ENCODE data around the gene ZC3H4.
A peak's percentile ranks its signal among the peaks of the same experiment; 100 is the strongest.
"Not testable (repeated sequence)": the region's sequence is repeated elsewhere in the genome, so short reads cannot be mapped to it uniquely, and the experiment has no call there.

ZC3H4 gene

DNA sequence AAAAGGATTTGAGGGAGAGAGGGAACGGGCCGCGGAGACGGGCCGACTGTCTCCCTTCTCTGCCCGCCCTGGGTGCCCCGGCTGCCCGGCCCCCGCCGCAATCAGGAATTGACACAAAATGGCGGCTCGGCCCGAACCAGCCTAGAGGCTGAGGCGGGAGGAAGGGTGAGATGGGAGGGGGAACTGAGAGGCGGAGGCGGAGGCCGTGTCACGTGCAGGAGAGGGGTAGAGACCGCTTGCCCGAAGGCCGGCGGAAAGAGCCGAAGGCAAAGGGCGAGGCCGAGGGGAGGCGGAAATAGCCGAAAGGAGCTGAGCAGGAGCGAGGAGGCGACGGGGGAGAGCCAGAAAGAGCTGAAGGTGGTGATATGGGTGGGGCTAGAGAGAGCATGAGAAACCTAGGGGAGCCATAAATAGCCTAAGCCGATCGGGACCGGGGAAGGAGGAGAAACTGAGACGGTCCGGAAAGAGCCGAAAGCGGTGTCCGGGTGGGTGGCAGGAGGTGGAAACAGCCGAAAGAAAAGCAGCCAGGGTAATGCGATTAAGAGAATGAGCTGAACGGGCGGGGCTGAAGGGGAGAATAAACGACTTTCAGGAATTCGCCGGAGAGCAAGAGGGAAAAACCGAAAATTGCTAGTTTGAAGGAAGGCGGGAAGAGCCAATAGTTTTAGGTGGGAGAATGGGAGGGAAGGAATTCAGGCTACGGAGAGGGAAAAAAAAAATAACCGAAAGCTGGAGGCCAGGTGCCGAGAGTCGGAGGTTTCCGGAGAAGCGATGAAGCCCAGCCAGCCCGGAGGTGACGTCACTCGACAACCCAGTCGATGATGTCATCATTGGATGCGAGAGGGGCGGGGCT is at the start of gene ZC3H4:
ZC3H4 (minus strand) TSS at position 780 of the 853 bp plus-strand sequence. CDS start 1,192 bp downstream, outside the sequence.
- DNase-seq = peak; percentile 87 to 97

DNA sequence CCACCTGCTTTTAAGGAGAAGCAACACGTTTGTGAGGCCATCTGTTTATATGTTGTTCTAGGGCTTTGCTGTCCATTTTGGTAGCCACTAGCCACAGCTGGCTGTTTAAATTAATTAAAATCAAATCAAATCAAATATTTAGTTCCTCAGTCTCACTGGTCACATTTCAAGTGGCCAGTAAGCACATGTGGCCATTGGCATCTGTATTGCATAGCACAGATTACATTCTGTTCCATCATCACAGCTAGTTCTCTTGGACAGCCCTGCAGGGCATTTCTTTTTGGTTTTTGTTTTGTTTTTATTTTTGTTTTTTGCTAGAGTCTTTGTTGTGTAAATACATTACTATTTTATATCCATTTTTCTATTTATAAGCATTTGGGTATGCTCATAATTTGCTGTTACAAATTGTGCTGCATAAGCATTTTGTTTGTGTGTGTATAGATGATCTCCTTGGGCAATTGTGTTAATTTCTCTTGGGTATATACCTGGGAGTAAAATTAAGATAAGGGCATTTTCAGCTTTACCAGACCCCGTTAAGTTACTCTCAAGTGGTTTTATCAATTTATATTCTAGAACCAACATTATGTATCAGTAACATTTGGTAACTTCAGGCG is 48.4 kb upstream of the ZC3H4 start:
- no peak for DNase-seq

DNA sequence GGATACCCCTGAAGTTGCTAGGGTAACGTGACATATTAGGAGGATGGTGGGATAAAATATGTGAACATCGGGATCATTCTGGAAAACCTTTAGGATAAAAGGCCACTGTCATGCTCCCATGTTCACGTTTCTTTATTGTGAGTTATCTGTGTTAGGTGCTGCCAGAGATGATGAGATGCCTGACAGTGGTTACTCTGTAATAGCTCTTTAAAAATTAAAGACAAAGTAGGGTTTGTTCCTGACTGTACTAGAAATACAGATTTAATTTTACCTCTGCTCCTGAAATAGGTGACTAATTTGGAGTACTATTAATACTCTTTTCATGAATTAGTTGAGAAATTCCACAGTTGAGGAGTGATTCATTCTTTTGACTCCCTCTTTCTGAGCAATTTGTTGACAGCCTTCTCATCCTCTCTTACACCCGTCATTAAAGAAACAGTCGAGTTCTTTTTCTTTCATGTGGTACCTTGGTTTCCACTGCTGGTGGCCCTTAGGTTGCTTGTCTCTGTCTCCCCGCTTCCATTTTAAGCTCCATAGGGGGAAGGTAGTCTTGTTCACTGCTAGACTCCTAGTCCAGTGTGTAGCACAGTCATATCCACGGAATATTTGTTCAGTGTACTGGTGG is 45.4 kb upstream of the ZC3H4 start:
- no peak for DNase-seq

DNA sequence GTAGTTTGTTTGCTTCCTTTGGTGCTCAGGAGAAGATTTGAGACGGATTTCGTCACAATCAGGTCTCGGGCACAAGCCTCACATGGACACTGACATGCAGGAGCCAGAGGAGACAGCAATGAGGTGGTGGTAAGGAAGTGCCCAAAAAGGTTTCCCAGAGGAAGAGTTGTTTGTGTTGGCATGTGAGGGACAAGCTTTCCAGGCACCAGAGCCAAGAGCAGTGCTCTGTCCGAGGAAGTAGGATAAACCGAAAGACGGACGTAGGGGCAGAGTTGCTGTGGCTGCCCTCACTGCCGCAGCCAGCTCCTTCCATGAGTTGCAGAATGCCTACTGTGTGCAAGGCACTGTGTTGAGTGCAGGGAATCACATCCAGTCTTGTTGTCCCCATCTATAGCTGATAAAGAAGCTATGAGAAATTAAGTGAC is 44.8 kb upstream of the ZC3H4 start:
- no peak for DNase-seq

DNA sequence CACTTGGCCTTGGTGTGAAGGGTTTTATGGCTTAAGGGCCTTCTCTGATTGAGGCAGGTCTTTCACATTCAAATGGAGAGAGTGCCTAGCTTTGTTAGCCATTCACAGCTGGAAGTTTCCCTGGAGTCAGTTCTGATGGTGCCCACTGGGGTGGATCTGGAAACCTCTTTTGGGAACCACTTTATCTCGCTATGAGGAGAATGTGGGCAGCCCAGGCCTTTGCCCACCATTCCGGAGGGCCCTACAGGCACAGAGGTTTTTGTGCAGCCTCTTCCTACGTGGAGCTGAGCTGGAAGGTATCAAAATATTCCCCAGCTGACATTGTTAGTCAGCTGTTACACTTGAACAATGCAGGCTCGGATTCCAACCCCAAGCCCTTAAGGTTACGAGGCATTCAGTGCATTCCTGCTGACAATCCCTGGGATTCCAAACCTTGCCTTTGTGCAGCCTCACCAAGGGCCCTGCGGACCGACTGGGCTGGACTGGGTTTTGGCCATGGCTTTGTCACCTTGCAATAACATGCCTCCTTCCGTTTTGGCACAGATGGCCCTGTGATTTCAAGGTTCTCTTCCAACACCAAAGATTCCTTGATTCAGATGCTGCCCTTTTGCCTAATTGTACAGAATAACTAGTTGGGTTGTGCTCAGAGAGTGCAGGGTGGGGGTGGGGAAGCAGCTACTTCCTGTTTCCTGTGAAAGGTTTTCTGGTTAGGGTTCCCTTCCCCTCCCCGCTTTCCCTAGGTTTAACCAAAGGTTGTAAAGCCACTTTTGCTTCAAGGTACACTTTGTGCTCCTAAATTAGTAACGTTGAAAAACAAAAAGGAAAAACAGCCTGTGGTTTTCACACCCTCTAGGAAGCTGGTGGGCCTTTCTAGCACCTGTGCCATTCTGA is 44.1 kb upstream of the ZC3H4 start:
- no peak for DNase-seq

DNA sequence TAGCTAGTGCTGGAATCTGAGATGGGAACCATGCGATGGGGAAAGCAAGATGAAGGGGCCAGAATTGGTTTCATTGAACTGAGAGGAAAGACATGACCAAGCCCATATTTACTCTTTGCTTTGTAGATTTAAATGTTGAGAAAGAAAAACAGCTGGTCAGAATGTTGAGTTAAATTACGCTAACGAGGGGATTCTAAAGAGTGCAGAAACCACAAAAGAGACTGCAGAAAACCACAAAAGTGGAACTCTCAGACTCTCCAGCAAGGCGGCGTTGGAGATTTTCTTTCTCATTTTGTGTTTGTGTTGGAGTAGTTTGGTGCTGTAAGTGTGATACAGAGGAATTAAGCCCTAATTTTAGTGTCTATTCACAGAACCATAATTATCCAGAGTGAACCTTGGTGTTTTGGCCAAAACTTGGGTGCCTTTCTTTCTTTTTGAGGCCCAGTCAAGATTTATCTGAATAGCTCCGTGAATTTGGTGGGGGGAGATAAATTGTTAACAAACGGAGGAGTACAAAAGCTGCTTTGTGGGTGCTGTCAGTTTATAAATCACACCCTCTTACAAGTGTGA is 43.4 kb upstream of the ZC3H4 start:
- DNase-seq = no peak

DNA sequence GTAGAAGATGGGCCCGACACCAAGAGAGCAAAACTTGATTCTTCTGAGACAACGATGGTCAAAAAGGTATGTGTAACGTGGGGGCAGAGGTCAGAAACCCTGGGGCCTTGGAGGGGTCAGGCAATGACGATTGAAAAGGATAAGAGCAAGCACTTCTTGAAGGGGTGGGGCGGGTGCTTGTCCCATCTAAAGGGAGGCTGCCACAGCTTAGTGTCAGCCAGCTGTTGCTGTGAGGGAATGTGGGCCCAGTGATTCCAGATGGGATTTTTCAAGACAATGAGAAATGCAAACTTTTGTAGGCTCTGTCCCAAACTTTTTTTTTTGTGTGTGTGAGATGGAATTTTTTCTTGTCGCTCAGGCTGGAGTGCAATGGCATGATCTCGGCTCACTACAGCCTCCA is 41.6 kb upstream of the ZC3H4 start:
- DNase-seq = no peak

DNA sequence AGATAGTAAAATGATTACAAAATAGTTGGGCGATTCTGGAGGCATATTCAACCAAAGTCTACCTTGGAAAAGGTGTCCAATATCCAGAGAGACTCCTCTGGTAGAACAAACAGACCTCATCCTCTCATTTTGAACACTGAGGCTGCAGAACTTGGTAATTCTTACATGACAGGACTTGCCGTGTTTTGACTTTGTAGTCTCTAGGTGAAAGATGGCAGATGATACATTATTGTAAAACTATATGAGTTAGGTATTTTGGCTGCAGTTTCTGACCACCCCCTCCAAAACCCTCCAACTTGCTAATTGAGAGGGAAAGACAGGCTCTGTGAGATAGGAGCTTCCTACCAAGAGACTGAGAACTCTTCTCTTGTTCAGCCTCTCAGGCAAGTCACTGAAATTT is 39.7 kb upstream of the ZC3H4 start:
- DNase-seq = no peak

DNA sequence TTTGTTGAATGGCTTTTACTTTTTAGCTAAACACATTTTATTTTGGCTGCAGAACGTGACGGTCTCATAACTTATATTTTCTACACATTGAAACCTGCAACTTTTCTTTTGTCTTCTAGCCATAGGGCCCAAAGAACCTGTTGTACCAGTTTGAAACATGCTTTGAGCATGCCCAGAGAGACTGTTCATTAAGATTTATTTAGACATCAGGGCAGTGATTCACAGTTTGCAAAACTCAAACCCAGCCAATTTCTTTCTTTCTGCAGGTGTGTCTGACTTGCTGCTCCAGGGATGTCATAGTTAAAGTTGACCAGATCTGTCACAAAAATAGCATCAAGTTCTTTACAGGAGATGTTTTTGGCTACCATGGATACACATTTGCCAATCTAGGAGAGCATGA is 39.1 kb upstream of the ZC3H4 start:
- DNase-seq = no peak

DNA sequence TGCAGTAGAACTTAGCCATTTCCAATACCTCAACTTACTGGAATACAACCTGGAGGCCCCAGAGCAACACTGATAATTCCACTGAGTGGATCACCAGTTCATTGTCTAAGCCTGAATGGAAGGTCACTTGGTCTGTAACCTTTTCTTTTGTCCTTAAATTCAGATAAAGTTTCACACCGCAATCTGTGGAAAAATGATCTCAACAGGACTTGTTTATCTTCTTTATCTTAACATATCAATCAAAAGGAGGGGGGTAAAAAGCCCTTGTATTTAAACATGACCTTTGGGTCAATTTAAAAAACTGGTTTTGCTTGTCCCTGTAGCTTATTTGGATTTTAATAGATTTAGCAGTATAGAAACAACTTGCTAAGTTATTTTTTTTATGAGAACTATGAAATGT is 38.6 kb upstream of the ZC3H4 start:
- DNase-seq = no peak

DNA sequence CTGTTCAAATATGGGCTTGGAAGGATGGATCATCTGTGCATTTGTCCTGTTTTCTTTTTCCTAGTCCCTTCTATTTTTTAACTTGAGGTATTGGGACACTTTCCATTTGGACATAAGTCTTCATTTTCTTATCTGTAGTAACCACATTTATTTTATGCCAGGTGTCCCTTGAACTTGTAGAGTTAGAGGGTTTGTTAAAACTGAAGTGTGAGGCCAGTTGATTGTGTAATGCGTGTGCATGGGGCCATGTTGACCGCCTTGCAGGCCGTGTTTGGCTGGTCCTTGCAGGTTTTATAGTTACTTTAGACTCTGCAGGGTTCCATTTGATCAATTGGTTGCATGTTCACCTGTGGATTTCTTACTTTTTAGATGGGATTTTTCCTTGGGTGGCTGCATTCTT is 38.1 kb upstream of the ZC3H4 start:
- no peak for DNase-seq

DNA sequence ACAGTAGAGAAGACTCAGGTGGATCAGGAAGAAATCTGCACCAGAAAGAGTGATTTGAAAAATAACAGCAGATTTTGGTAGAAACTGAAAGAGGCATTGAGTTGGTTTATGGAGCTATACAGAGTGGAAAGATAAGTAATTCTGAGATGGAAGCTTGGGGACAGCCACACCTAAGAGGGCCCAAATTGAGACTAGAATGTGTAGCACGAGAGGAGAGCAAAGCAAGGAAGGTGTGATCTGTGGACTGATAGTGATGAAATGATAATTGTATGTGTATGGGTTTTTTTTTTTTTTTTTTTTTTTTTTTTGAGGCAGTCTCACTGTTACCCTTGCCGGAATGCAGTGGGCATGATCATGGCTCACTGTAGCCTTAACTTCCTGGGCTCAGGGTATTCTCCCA is 33.3 kb upstream of the ZC3H4 start:
- no peak for DNase-seq

DNA sequence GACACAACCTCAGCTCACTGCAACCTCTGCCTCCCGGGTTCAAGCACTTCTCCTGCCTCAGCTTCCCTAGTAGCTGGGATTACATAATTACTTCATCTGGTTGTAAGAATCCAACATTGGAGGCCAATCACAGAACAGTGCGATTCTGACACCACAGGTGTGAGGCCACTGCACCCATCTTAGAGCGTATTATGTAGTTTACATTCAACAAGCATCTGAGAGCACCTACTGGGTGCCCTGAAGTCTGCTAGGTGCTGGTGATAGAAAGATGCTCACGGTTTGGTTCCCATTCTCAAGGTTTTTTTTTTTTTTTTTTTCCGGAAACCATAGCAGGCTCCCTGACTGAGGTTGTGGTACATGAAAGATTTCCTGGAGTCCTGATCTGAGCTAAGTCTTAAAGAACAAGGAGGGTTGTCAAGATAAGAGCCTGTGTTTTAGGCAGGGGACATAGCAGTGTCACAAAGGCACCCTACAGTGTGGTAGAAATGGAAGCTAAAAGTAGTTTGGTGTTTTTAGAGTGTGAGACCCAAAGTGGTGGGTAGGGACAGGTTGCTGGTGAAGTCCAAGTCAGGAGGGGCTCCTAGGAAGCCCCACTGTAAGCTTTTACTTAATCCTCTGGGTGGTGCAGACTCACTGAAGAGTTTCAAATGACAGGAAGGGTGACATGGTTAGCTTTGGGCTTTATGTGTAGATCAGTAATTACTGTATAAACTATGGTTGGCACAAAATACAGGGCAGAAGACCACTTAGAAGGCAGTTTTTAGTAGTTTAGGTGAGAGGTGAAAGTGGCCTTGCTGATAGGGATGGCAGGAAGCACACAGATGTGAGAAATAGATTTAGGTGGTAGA is 32.3 kb upstream of the ZC3H4 start:
- no peak for DNase-seq

DNA sequence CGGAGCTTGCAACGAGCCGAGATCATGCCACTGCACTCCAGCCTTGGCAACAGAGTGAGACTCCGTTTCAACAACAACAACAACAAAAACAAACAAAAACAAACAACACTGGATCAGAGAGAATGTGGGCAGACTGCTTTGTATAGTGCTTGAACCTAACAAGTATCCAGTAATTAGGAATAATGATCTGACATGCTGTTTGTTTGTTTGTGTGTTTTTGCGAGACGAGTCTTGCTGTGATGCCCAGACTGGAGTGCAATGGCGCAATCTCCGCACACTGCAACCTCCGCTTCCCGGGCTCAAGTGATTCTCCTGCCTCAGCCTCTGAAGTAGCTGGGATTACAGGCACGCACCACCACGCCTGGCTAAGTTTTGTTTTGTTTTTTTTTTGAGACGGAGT is 31.1 kb upstream of the ZC3H4 start:
- DNase-seq = no peak

DNA sequence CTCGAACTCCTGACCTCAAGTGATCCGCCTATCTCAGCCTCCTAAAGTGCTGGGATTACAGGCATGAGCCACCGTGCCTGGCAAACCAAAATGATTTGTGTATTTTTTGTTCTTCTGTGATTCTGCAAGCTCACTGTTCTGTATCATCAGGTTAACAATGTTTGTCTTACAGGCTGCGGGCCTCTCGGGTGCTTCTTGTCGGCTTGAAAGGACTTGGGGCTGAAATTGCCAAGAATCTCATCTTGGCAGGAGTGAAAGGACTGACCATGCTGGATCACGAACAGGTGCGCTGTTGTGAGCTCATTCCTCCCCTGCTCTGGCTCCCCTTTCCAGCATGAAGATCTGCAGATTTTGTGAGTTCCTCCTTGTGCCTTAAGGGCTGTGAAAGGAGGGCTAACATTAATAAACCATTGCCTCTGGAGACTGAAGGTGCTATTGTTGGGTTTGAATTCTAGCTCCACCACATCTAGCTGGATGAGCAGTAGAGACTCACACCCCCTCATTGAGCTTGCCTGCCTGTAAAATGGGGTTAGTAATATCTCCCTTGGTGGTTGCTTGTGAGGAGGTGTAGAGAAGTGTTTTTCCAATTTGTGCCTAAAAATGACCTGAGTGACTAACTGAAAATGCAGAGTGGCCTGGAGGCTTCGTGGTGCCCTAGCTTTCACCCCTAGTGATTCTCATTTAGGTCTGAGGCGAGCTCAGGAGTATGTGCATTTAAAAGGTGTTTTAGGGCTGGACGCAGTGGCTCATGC is 29.9 kb upstream of the ZC3H4 start:
- DNase-seq = no peak

DNA sequence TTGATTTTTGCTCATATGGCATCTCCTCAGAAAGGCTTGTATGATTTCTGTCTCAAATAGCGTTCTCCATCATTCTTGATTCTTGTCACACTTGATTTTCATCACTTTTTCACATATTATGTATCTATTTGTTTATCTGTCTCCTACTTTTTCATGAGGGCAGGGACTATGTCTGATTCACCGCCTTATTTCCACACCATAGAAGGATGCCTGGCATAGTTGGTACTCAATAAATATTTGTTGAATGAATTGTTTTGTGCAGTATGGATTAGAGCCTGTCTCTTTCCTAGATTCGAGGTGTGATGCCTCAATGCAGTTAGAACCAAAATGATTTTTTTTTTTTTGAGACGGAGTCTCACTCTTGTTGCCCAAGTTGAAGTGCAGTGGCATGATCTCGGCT is 29.2 kb upstream of the ZC3H4 start:
- no peak for DNase-seq

DNA sequence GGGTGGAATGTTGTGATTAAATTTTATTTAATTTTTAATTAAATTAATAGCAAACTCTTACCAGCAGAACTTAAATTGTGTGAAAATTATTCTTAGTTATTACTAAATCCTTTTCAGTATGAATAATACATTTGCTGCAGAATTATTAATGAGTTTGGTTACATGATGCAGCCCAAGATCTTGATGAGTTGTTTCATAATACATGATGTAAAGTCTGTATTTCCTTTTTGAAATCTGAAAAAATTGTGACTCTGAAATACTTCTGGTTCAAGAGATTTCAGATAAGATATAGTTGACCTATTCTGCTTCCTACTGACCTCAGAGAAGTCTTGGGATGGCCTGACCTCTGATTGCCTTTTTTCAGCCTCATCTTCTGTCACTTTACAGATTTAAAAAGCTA is 28.1 kb upstream of the ZC3H4 start:
- DNase-seq = no peak

DNA sequence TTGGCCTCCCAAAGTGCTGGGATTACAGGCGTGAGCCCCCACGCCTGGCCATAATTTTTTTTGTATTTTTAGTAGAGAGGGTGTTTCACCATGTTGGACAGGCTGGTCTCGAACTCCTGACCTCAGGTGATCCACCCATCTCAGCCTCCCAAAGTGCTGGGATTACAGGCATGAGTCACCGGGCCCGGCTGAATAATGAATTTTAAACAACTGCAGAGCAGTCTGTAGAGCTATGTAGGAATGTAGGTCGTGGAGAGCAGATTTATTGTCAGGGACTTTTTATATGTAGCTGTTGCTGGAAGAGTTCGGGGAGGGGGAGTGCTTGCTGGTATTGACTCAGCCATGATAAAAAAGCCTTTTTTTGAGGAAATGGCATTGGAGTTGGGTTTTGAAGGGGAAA is 27.7 kb upstream of the ZC3H4 start:
- DNase-seq = not testable (repeated sequence)

DNA sequence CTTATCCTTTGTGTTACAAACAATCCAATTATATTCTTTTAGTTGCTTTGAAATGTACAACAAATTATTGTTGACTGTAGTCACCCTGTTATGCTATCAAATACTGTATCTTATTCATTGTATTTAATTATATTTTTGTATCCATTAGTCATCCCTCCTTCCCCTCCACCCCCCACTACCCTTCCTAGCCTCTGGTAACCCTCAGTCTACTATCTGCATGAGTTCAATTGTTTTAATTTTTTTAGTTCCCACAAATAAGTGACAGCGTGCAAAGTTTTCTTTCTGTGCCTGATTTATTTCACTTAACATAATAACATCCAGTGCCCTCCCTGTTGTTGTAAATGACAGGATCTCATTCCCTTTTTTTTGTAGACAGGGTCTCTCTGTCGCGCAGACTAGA is 21.6 kb upstream of the ZC3H4 start:
- no peak for DNase-seq

DNA sequence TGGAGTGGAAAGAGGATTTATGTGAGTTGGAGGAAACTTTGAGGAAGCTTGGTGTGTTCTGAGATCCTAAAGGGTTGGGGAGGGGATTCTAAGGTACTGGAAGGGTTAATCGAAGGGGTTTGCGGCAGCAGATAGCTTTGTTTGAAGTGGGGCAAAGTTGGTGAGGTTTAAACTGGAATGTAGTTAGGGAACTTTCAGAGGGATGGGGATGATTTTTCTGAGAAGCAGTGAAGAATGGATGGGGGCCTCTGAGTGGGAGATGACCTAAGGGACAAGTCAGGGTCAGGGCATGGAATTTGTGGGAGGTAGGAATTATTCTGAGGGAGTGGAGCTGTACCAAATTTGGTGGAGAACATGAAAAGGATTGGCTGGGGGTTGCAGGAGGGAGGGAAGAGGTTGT is 21.0 kb upstream of the ZC3H4 start:
- DNase-seq = no peak

DNA sequence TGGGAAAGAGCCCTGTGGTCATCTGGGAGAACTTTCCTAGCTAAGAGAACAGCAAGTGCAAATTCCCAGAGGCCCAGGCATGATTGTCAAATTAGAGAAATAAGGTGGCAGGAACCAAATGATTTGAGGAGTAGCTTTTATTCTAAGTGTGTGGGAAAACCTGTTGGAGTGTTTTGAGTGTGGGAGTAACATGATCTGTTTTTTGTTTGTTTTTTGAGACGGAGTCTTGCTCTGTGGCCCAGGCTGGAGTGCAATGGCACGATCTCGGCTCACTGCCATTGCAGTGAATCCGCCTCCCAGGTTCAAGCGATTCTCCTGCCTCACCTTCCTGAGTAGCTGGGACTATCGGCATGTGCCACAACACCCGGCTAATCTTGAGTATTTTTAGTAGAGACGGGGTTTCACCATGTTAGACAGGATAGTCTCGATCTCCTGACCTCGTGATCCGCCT is 19.5 kb upstream of the ZC3H4 start:
- no peak for DNase-seq
